GM19395 (cell line): ENCODE measurements around the gene MT1H.
"Not testable (repeated sequence)": the region's sequence is repeated elsewhere in the genome, so short reads cannot be mapped to it uniquely, and the experiment has no call there.

Experiments used
- ATAC-seq: cut with Tn5 transposase; IDR thresholded peaks from one replicate; pipeline ENCODE4 v1.9.1; 2021; ENCODE audit warnings: mild to moderate bottlenecking, moderate library complexity; ENCODE audit not compliant: unreplicated experiment

Gene MT1H

GRCh38 chr16:56717532-56717931, 47.9 kb downstream of the MT1H start:
- not testable (repeated sequence) for ATAC-seq
